Measurements from ENCODE around the gene PCSK7.

PCSK7 gene

DNA sequence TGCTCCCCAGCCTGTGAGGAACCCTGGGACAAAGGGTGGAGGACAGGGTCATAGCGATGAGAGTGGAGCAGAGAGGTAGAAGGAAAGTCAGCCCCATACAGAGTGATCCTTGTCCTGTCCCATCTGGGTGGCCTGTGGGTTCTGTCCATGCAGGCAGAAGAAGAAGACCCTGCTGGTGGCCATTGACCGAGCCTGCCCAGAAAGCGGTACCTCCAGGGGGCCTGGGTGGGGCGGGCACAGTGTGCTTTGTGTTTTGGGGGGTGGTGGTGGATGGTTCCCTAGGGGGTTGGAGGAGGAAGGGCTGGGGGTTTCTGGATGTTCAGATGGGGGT, 45.5 kb downstream of the PCSK7 start:
- no peak overlapping the region for H3K27ac ChIP-seq (ENCODE audit: extremely low read depth, low read depth, low read length)

DNA sequence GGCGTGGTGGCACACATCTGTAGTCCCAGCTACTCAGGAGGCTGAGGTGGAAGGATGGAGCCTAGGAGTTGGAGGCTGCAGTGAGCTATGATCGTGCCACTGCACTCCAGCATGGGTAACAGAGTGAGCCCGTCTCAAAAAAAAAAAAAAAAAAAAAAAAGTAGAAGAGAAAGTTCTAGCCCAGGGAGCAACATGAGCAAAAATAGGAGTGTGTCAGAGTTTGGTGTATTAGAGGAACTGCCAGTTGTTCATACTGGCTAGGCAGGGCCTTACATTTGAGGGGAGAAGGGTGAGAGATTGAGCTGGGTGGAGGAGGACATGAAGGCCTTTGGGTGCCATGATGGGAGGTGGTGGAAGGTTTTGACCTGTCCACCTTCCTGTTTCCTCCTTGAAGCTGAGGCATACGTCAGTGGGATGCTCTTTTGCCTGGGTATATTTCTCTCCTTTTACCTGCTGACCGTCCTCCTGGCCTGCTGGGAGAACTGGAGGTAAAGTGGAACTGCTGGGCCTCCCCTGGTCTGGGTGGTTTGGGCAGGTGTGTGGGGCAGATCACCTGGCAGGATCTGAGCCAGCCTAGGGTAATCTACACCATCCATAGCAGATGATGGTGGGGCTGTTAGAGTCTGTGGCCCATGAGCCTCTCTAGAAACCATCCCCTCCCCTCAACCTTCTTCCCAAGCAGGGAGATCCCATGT, 46.0 kb downstream of the PCSK7 start:
- H3K4me3 ChIP-seq (ENCODE audit: low read depth, low read length) = no peak overlapping the region
- peaks cover 0 to 78% of the 10 kb centered on the region in 2 experiments; a peak in 1 of 3 replicates for H3K36me3 ChIP-seq (ENCODE audit: control insufficient read depth in 2 of 2, insufficient read depth in 1 of 2, low read length in 2 of 2)
- H3K9me3 ChIP-seq (ENCODE audit: control insufficient read depth, insufficient read depth, low read depth, low read length) = no peaks in the 10 kb centered on the region
- no peaks in the 10 kb centered on the region for H3K4me1 ChIP-seq (ENCODE audit: control insufficient read depth, insufficient read depth, low read length)
- ChIA-PET POLR2A (interaction anchor here (0.6 kb wide), 1 partner anchor 428 kb away, joined by 7 read pairs; no protein-coding TSS in a partner anchor), CTCF (interaction anchor here (0.7 kb wide), 1 partner anchor 40 kb away, joined by 3 read pairs; no protein-coding TSS in a partner anchor)
- no peak overlapping the region for H3K27ac ChIP-seq (ENCODE audit: extremely low read depth, low read depth, low read length)
- TF ChIP-seq, protein P1, sequence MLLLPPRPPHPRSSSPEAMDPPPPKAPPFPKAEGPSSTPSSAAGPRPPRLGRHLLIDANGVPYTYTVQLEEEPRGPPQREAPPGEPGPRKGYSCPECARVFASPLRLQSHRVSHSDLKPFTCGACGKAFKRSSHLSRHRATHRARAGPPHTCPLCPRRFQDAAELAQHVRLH (tag by site-specific recombination; IDR thresholded peaks at IDR 0.05) = no peak
- TF ChIP-seq, protein P2, sequence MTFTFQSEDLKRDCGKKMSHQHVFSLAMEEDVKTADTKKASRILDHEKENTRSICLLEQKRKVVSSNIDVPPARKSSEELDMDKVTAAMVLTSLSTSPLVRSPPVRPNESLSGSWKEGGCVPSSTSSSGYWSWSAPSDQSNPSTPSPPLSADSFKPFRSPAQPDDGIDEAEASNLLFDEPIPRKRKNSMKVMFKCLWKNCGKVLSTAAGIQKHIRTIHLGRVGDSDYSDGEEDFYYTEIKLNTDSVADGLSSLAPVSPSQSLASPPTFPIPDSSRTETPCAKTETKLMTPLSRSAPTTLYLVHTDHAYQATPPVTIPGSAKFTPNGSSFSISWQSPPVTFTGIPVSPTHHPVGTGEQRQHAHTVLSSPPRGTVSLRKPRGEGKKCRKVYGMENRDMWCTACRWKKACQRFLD (tag by site-specific recombination; IDR thresholded peaks at IDR 0.05) = no peak
- TF ChIP-seq ZNF175 (tag by site-specific recombination; IDR thresholded peaks at IDR 0.05) (no peak), SALL2 (tag by site-specific recombination; IDR thresholded peaks at IDR 0.05; ENCODE audit: borderline replicate concordance) (no peak)

More for the DNA sequence above, 45.5 kb downstream of the PCSK7 start:
- TF ChIP-seq, protein P3, sequence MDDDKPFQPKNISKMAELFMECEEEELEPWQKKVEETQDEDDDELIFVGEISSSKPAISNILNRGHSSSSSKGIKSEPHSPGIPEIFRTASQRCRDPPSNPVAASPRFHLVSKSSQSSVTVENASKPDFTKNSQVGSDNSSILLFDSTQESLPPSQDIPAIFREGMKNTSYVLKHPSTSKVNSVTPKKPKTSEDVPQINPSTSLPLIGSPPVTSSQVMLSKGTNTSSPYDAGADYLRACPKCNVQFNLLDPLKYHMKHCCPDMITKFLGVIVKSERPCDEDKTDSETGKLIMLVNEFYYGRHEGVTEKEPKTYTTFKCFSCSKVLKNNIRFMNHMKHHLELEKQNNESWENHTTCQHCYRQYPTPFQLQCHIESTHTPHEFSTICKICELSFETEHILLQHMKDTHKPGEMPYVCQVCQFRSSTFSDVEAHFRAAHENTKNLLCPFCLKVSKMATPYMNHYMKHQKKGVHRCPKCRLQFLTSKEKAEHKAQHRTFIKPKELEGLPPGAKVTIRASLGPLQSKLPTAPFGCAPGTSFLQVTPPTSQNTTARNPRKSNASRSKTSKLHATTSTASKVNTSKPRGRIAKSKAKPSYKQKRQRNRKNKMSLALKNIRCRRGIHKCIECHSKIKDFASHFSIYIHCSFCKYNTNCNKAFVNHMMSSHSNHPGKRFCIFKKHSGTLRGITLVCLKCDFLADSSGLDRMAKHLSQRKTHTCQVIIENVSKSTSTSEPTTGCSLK (tag by site-specific recombination; IDR thresholded peaks at IDR 0.05) = no peak
- no peak for TF ChIP-seq ZNF585B (tag by site-specific recombination; IDR thresholded peaks at IDR 0.05)
- TF ChIP-seq ZNF530 (tag by site-specific recombination; IDR thresholded peaks at IDR 0.05; ENCODE audit: low read depth) = no peak
- no peak for TF ChIP-seq ZNF140 (tag by site-specific recombination; IDR thresholded peaks at IDR 0.05)
- TF ChIP-seq, protein P4, sequence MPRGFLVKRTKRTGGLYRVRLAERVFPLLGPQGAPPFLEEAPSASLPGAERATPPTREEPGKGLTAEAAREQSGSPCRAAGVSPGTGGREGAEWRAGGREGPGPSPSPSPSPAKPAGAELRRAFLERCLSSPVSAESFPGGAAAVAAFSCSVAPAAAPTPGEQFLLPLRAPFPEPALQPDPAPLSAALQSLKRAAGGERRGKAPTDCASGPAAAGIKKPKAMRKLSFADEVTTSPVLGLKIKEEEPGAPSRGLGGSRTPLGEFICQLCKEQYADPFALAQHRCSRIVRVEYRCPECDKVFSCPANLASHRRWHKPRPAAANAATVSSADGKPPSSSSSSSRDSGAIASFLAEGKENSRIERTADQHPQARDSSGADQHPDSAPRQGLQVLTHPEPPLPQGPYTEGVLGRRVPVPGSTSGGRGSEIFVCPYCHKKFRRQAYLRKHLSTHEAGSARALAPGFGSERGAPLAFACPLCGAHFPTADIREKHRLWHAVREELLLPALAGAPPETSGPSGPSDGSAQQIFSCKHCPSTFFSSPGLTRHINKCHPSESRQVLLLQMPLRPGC (tag by site-specific recombination; IDR thresholded peaks at IDR 0.05) = no peak
- TF ChIP-seq ZNF223 (tag by site-specific recombination; IDR thresholded peaks at IDR 0.05) = no peak
- TF ChIP-seq ZNF274 (IDR thresholded peaks at IDR 0.05; ENCODE audit: low read length) = no peak
- TF ChIP-seq ZNF274 (tag by site-specific recombination; IDR thresholded peaks at IDR 0.05; ENCODE audit: borderline replicate concordance) = no peak
- TF ChIP-seq ZNF610 (tag by site-specific recombination; IDR thresholded peaks at IDR 0.05; ENCODE audit: borderline replicate concordance) = no peak
- TF ChIP-seq ZNF404 (tag by site-specific recombination; IDR thresholded peaks at IDR 0.05) = no peak
- TF ChIP-seq ZNF132 (tag by site-specific recombination; IDR thresholded peaks at IDR 0.05; ENCODE audit: borderline replicate concordance) = no peak
- no peak for TF ChIP-seq ZNF266 (tag by site-specific recombination; IDR thresholded peaks at IDR 0.05; ENCODE audit: low read depth)
- TF ChIP-seq ZNF121 (tag by site-specific recombination; IDR thresholded peaks at IDR 0.05) = no peak
- TF ChIP-seq SCRT1 (tag by site-specific recombination; IDR thresholded peaks at IDR 0.05; ENCODE audit: borderline replicate concordance) = no peak
- TF ChIP-seq ZNF664 (tag by site-specific recombination; IDR thresholded peaks at IDR 0.05) = no peak
- TF ChIP-seq ZNF596 (tag by site-specific recombination; IDR thresholded peaks at IDR 0.05) = no peak
- TF ChIP-seq ZNF521 (tag by site-specific recombination; IDR thresholded peaks at IDR 0.05) = no peak
- no peak for TF ChIP-seq ZNF324 (tag by site-specific recombination; IDR thresholded peaks at IDR 0.05)
- Histone ChIP-seq H3K9me3 (ENCODE audit: control insufficient read depth, insufficient read depth, low read depth, low read length) (no peaks in the 10 kb centered on the region), H3K4me3 (ENCODE audit: low read depth, low read length) (no peak overlapping the region), H3K36me3 (ENCODE audit: control insufficient read depth in 2 of 2, insufficient read depth in 1 of 2, low read length in 2 of 2) (peaks cover 0 to 79% of the 10 kb centered on the region in 2 experiments; a peak in 1 of 3 replicates), H3K4me1 (ENCODE audit: control insufficient read depth, insufficient read depth, low read length) (no peaks in the 10 kb centered on the region)
- ChIA-PET CTCF (no interaction called here), POLR2A (interaction anchor here (0.6 to 1.0 kb wide), 2 partner anchors 8 to 428 kb away, joined by 3 to 7 read pairs; partner anchors contain the start of gene SIDT2)

Measured in HEK293 (cell line).